OCI-LY7 (cell line): ENCODE results near the gene NOMO2.
"Not testable (repeated sequence)": the region's sequence is repeated elsewhere in the genome, so short reads cannot be mapped to it uniquely, and the experiment has no call there.

Experiments used
- CTCF ChIP-seq: fragments of 200-600 bp; sonication (generic); conservative IDR thresholded peaks from 2 replicates; pipeline ENCODE4 v1.5.1; 2014; ENCODE audit warnings: mild to moderate bottlenecking, antibody characterized with exemption, low read length, moderate library complexity, mixed read lengths
- EZH2phosphoT487 ChIP-seq: fragments of 200-600 bp; sonication (generic); IDR thresholded peaks from 2 replicates; pipeline ENCODE4 v1.6.1; 2018; ENCODE audit warnings: low read depth, borderline replicate concordance, mild to moderate bottlenecking, mixed run types, antibody characterized with exemption, low read length, moderate library complexity, mixed read lengths

GRCh38 chr16:18492118-18492897 is 69.6 kb downstream of the NOMO2 start:
- TF ChIP-seq CTCF, EZH2phosphoT487: not testable (repeated sequence)
